ENCODE measurements around the gene ST6GALNAC3.

ST6GALNAC3 gene

GRCh38 chr1:76433526-76433925 lies 359.0 kb downstream of the ST6GALNAC3 start:
- no peak for DNase-seq (ENCODE audit: low spot score)

- no peak for DNase-seq (ENCODE audit: low spot score)
Measured at GRCh38 chr1:76443217-76443616, 368.7 kb downstream of the ST6GALNAC3 start.

- no peak for DNase-seq (ENCODE audit: low spot score)
Measured at GRCh38 chr1:76444773-76445172, 370.2 kb downstream of the ST6GALNAC3 start.

- DNase-seq (ENCODE audit: low spot score) = no peak
Measured at GRCh38 chr1:76450229-76450628, 375.7 kb downstream of the ST6GALNAC3 start.

- no peak for DNase-seq (ENCODE audit: low spot score)
Measured at GRCh38 chr1:76463278-76463677, 388.7 kb downstream of the ST6GALNAC3 start.

- DNase-seq (ENCODE audit: low spot score) = no peak
Measured at GRCh38 chr1:76463849-76464248, 389.3 kb downstream of the ST6GALNAC3 start.

GRCh38 chr1:76465030-76465429 lies 390.5 kb downstream of the ST6GALNAC3 start:
- DNase-seq (ENCODE audit: low spot score) = no peak

GRCh38 chr1:76470166-76470565 lies 395.6 kb downstream of the ST6GALNAC3 start:
- no peak for DNase-seq (ENCODE audit: low spot score)

- DNase-seq (ENCODE audit: low spot score) = no peak
Measured at GRCh38 chr1:76471536-76471935, 397.0 kb downstream of the ST6GALNAC3 start.

- no peak for DNase-seq (ENCODE audit: low spot score)
Measured at GRCh38 chr1:76473591-76473990, 399.0 kb downstream of the ST6GALNAC3 start.

- no peak for DNase-seq (ENCODE audit: low spot score)
Measured at GRCh38 chr1:76474922-76475321, 400.4 kb downstream of the ST6GALNAC3 start.

- DNase-seq (ENCODE audit: low spot score) = no peak
Measured at GRCh38 chr1:76477156-76477555, 402.6 kb downstream of the ST6GALNAC3 start.

- no peak for DNase-seq (ENCODE audit: low spot score)
Measured at GRCh38 chr1:76480827-76481226, 406.3 kb downstream of the ST6GALNAC3 start.

GRCh38 chr1:76481672-76482071 lies 407.1 kb downstream of the ST6GALNAC3 start:
- no peak for DNase-seq (ENCODE audit: low spot score)

GRCh38 chr1:76482272-76482671 lies 407.7 kb downstream of the ST6GALNAC3 start:
- no peak for DNase-seq (ENCODE audit: low spot score)

- no peak for DNase-seq (ENCODE audit: low spot score)
Measured at GRCh38 chr1:76491737-76492136, 417.2 kb downstream of the ST6GALNAC3 start.

GRCh38 chr1:76492752-76493430 lies 418.3 kb downstream of the ST6GALNAC3 start:
- DNase-seq (ENCODE audit: low spot score) = no peak

GRCh38 chr1:76494807-76495206 lies 420.3 kb downstream of the ST6GALNAC3 start:
- no peak for DNase-seq (ENCODE audit: low spot score)

- DNase-seq (ENCODE audit: low spot score) = no peak
Measured at GRCh38 chr1:76496871-76497270, 422.3 kb downstream of the ST6GALNAC3 start.

GRCh38 chr1:76500116-76500515 lies 425.6 kb downstream of the ST6GALNAC3 start:
- no peak for DNase-seq (ENCODE audit: low spot score)

- no peak for DNase-seq (ENCODE audit: low spot score)
Measured at GRCh38 chr1:76501136-76501535, 426.6 kb downstream of the ST6GALNAC3 start.

- no peak for DNase-seq (ENCODE audit: low spot score)
Measured at GRCh38 chr1:76501586-76502219, 427.2 kb downstream of the ST6GALNAC3 start.

- no peak for DNase-seq (ENCODE audit: low spot score)
Measured at GRCh38 chr1:76503100-76503499, 428.6 kb downstream of the ST6GALNAC3 start.

- no peak for DNase-seq (ENCODE audit: low spot score)
Measured at GRCh38 chr1:76503736-76504135, 429.2 kb downstream of the ST6GALNAC3 start.

Data from CD4-positive, alpha-beta T cell treated with Interleukin-6 at 100 ng/mL for 8 hours (primary cell).